OCI-M2 (cell line): ENCODE data around the gene RNFT2.

ENCODE experiments used
- DNase-seq: peaks from one replicate; lab custom pipeline; 2025; ENCODE audit not compliant: unreplicated experiment; lab: John Stamatoyannopoulos, UW

Gene RNFT2

GRCh38 chr12:116737774-116738657 lies at the start of gene RNFT2, which contains the start of gene SPRING1:
Gene RNFT2, plus strand, starts transcription at chr12:116738315. Its CDS starts 2,183 bp downstream, at chr12:116740498.
Gene SPRING1, minus strand, starts transcription at chr12:116738069. Its CDS starts 169 bp downstream, at chr12:116737900.
- DNase-seq = peak; percentile 50

GRCh38 chr12:116689521-116689920 lies 48.6 kb upstream of the RNFT2 start:
- no peak for DNase-seq

GRCh38 chr12:116689979-116690744 lies 48.0 kb upstream of the RNFT2 start:
- DNase-seq = no peak

DNA sequence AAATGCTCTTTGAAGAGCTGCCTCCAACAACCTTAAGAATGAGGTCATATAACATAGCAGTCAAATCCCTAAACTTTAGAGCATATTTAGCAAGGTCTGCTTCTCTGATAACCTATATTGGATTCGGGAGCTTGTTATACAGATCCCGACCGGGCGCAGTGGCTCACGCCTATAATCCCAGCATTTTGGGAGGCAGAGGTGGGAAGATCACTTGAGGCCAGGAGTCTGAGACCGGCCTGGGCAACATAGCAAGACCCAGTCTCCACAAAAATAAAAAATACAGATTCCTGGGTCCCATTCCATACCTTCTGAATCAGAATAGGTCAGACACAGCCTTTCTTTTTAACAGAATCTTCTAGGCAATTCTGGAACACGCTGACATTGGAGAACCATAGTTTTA lies 46.9 kb upstream of the RNFT2 start:
- DNase-seq = no peak

DNA sequence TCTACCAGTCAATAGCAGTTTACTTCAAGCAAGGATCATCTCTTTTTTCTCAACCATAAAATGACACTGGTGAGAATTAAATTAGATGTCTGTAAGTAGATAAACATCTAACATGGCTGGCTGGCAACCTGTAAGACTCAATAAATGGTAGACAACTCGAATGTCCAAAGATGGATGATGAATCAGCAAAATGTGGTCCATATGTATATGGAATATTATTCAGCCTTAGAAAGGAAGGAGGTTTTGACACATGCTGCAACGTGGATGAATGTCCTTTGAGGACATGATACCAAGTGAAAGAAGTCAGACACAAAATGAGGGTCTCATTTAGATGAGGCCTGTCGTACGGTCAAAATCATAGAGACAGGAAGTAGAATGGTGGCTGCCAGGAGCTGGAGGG lies 46.5 kb upstream of the RNFT2 start:
- no peak for DNase-seq

DNA sequence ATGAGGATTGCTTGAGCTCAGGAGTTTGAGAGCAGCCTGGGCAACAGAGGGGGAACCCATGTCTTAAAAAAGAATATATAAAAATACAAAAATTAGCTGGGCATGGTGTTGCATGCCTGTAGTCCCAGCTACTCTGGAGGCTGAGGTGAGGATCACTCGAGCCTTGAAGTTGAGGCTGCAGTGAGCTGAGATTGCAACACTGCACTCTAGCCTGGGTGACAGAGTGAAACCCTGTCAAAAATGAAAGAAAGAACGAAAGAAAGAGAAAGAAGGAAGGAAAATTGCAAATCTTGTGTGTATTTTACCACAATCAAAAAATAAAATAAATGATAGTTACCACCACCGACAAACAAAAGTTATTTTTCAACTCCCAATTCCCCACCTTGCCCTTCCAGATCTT lies 45.5 kb upstream of the RNFT2 start:
- no peak for DNase-seq

- DNase-seq = no peak
Measured at GRCh38 chr12:116693286-116694227, 44.6 kb upstream of the RNFT2 start.

DNA sequence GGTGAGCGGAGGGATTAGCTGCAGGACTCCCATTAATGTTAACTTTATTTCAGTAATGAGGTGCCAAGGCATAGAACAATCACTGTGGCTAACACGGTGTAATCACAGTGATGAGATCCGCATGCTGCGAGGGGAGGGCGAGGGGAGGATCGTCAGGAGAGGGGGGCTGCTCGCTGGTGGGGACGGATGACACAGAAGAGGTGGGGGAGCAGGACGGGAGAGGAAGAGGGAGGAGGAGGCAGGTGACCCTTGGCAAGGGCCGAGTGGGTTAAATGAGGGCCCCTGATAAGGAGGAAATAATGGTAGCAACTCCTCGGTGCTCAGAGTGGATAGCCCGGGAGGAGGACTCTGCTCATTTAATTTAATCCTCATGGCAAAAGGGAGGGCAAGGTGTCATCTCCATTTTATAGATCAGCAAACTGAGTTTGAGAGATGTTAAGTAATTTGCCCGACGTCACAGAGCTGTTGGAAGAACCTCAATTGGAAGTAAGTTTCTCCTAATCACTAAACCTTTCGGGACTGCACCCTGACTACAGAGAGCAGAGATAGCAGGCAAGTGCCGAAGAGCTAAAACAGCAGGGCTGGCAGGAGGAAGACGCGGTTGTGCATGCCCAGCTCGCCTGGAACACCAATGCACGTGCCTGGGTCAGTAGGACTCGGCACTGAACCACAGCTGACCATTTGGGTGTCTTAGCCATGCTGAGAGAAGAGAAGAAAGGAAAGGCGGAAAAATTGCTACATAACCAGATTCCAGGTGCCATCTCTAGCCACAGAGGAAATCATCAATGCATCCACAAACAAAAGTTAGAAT lies 43.3 kb upstream of the RNFT2 start:
- DNase-seq = no peak

DNA sequence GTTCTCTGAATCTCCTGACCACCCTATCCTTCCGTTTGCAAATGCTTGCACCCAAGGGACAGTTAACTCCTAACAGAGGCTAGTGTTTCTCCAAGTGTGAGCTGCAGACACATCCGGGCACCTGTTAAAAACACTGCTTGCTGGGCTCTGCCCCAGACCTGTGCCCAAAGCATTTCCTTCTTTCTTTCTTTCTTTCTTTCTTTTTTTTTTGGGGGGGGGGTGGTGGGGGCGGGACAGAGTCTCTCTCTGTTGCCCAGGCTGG lies 42.7 kb upstream of the RNFT2 start:
- DNase-seq = no peak

- no peak for DNase-seq
Measured at GRCh38 chr12:116697305-116697704, 40.8 kb upstream of the RNFT2 start.

- no peak for DNase-seq
Measured at GRCh38 chr12:116697716-116698115, 40.4 kb upstream of the RNFT2 start.

DNA sequence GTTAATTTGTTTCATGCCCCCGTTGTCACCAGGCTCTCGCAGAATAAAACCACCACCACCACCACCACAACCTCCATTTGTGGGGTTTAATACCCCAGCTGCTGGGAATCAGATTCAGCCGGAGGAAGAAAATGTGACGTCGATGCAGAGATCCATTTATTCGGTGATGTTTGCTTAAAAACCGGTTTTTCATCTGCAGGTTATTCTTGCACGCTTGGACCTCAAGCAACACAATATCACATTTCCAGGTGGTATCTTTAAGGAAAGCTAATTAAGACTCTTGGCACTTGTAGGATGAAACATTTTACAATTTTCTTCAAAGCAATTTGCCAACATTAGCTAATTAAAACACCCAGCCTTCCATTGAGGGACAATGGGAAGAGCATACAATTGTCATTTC lies 40.0 kb upstream of the RNFT2 start:
- DNase-seq = no peak

DNA sequence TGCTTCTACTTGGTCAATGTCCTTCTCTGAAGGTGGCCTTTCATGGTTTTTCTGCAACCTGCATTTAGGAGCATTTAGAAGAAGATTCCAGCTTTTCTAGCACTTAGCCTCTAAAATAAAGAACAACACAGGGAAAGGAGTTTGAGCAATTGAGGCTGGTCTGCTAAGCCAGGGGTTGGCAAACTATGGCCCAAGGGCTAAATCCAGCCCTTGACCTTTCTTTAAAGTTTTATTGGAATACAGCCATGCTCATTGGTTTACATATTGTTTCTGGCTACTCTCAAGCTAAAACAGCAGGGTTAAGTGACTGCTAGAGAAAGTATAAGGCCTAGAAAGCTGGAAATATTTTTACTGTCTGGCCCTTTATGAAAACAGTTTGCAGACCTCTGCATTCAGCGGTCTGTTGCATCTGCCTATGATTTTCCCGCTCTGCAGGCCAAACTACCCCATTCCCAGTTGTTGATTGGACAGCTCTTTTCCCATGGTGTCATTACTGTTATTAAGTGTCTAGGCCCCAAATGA lies 39.5 kb upstream of the RNFT2 start:
- DNase-seq = no peak

DNA sequence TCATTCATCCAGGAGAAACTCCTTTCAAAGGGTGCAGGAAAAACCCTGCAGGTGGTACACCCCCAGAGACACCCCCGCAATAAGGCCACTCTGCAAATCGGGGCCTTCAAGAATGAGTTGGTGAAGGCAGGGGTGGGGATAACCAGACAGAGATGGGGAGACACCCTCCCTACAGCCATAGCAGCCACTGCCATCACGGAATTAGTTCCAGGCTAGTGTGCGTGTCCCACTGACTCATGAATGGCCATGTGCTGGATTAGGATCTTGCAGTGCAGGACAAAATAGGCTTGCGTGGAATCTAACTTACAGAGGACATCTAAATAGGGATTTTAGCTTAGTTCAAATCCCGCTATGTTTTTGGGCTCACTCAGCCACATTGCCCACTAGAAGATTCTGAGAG lies 38.0 kb upstream of the RNFT2 start:
- DNase-seq = no peak

DNA sequence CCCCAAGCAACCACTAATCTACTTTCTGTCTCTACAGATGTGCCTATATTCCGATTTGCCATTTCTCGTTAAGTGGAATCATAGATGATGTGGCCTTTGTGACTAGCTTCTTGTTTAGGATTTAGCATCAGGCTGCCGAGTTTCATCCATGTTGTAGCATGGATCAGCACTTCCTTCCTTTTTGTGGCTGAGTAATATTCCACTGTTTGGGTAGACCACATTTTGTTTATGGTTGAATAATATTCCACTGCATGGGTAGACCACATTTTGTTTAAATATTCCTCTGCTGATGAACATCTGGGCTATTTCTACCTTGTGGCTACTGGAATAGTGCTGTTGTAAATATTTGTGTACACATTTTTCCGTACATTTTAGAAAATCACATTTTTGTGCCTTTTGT lies 36.7 kb upstream of the RNFT2 start:
- DNase-seq = no peak

DNA sequence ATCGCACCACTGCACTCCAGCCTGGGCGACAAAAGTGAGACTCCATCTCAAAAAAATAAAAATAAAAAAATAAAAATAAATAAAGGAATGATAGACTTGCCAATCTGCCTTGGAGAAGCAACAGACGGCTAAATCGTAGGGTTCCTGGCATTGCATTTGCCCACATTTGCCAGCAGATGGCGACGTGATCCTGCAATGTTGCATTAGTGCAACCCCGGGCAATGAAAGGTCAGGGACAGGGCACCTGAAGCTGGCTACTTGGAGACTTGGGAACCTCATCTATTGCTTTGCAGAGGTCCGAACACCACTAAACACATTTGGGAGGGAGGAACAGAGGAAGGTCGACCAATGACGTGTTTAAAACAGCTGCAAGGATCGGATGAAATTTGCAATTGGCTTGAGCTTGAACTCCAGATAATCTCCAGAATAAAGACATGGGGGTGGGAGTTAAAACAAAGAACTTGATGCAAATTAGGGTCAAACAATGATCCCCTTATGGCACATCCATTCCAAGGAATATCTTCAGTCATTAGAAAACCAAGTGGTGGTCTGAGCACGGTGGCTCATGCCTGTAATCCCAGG lies 34.8 kb upstream of the RNFT2 start:
- peak; percentile 6 for DNase-seq

DNA sequence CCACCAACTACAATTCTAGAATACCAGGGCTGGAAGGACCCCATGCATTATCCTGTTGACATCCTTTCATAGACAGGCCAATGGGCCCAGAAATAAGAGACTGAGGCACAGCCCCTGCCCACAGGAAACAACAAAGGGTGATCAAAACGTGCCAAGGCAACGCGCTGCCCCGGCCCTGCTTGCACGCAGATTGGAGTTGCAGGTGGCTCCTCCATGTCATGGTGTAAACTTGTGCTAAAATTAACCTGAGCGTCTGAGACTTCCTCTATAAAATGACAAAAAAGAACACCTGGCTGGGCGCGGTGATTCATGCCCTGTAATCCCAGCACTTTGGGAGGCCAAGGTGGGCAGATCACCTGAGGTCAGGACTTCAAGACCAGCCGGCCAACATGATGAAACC lies 30.4 kb upstream of the RNFT2 start:
- no peak for DNase-seq

DNA sequence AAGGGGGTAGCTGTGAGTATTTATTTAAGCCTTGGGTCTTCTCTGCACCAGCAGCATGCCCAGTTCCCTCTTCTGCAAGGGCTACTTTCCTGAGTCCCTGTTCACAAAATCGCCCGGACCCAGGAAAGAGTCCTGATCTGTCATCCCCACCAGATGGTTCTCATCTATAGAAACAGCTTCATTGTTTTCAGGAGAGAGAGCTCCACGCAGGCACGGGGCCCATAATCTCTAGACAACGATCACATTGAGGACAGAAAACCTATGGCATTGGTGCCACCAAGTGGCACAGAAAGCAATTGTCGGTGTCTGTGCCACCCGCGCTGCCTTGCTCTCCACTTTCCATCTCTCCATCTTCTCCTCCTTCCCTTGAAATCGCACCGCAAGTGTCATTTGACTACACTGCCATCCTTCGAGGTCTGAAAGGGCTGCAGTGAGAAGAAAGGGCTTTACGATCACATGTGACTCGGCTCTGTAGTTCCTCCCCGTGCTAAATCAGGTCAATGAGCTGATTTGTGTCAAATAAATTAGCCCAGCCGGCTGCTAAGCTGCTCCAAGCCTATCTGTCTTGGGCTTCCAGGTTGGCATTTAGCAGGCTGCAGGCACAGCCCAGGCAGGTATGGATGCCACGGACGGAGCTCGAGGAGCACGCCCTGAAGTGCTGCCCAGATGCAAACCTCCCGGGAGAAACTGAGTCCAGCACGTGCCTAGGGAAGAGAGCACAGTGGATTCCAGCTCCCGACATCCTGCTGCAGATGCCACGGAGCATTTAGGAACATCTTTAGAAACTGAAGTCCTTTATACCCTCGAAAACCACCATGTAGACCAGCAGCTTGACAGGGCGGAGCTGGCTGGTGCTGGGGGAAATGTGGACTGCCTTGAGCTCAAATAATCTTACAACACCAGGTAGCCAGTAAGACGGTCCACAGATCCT lies 29.0 kb upstream of the RNFT2 start:
- DNase-seq = no peak

- DNase-seq = no peak
Measured at GRCh38 chr12:116709768-116710167, 28.3 kb upstream of the RNFT2 start.
